Measurements from ENCODE around the gene CLDN5. TPM values are rescaled to one million over a fixed set of nuclear protein-coding genes. Genes with fewer than 3 reads are reported as not detected.

The CLDN5 gene
- polyA plus RNA-seq, 3 donors from 2014 or later = 0.46 to 3.6 TPM; not detected in 1

- Mint-ChIP-seq H3K4me3 (no peak overlapping the region), H3K4me1 (peaks cover 19 to 21% of the 10 kb centered on the region in 2 donors), H3K36me3 (no peaks in the 10 kb centered on the region), H3K27ac (no peak overlapping the region), H3K9me3 (no peaks in the 10 kb centered on the region), H3K27me3 (ENCODE audit: low read depth in 3 of 3) (peaks cover 5 to 7% (median 6%) of the 10 kb centered on the region in 3 donors)
- no peak for DNase-seq
Observed at GRCh38 chr22:19482297-19482696, 41.9 kb downstream of the CLDN5 start.

DNA sequence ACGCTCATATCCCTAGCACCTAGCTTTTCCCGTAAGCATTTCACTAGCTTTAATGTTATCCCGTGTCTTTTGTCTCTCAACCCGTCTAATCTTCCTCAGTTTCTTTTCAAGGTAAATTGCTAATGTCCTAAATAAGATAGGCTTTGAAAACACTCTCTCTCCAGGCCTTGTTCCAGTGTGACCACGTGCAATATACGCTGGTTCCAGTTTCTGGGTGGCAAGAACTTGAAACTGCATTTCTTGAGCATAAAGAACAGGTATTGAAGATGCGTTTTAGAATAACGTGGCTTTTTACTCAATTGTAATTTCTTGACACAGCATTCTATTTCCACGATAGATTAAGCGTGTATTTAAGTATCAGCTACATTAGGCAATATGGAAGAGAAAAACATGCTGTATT is 43.4 kb downstream of the CLDN5 start:
- Mint-ChIP-seq H3K4me3 (peak overlapping the region; percentile 29 to 92 (median 82)), H3K9me3 (no peaks in the 10 kb centered on the region), H3K36me3 (no peaks in the 10 kb centered on the region), H3K27ac (no peak overlapping the region), H3K27me3 (ENCODE audit: low read depth in 3 of 3) (peaks cover 6 to 7% (median 6%) of the 10 kb centered on the region in 3 donors), H3K4me1 (peaks cover 26 to 33% of the 10 kb centered on the region in 2 donors)
- no peak for DNase-seq

- Mint-ChIP-seq H3K27me3 (ENCODE audit: low read depth in 3 of 3) (peaks cover 5 to 7% (median 6%) of the 10 kb centered on the region in 3 donors), H3K27ac (peak overlapping the region in 2 of 6 donors; percentile 33 to 100), H3K4me3 (peak overlapping the region; percentile 70 to 96 (median 90)), H3K4me1 (peaks cover 29 to 39% of the 10 kb centered on the region in 2 donors), H3K36me3 (no peaks in the 10 kb centered on the region), H3K9me3 (no peaks in the 10 kb centered on the region)
- DNase-seq = no peak
Observed at GRCh38 chr22:19480173-19480568, 44.0 kb downstream of the CLDN5 start.

- peak; percentile 95 for DNase-seq
- no peaks in the 10 kb centered on the region for H3K9me3 Mint-ChIP-seq
- H3K4me1 Mint-ChIP-seq = peaks cover 29 to 43% of the 10 kb centered on the region in 2 donors
Observed at GRCh38 chr22:19479355-19480172, 44.6 kb downstream of the CLDN5 start, which contains the start of gene CDC45. Gene CDC45 (plus strand): TSS chr22:19479920. CDS start chr22:19479969, 49 bp downstream.

GRCh38 chr22:19478901-19479354 is 45.3 kb downstream of the CLDN5 start, which contains the start of gene UFD1:
Gene UFD1 (minus strand): TSS chr22:19479193. CDS start chr22:19479085, 108 bp downstream.
- peaks cover 6 to 7% (median 6%) of the 10 kb centered on the region in 3 donors for H3K27me3 Mint-ChIP-seq (ENCODE audit: low read depth in 3 of 3)
- H3K27ac Mint-ChIP-seq = peak within 1 kb of the TSS; percentile 98 to 100 (median 99)
- DNase-seq = peak; percentile 83 to 87 (median 87)
- peak within 1 kb of the TSS; percentile 90 to 96 (median 92) for H3K4me3 Mint-ChIP-seq
- H3K36me3 Mint-ChIP-seq = peaks cover 0 to 3% (median 0%) of the 10 kb centered on the region in 3 donors
- no peaks in the 10 kb centered on the region for H3K9me3 Mint-ChIP-seq
- peaks cover 29 to 43% of the 10 kb centered on the region in 2 donors for H3K4me1 Mint-ChIP-seq

More at GRCh38 chr22:19479355-19480172, 44.6 kb downstream of the CLDN5 start, which contains the start of gene CDC45:
- Mint-ChIP-seq H3K27me3 (ENCODE audit: low read depth in 3 of 3) (peaks cover 5 to 7% (median 6%) of the 10 kb centered on the region in 3 donors), H3K36me3 (no peaks in the 10 kb centered on the region), H3K4me3 (peak within 1 kb of the TSS; percentile 90 to 96 (median 92)), H3K27ac (peak within 1 kb of the TSS; percentile 98 to 100 (median 99))

DNA sequence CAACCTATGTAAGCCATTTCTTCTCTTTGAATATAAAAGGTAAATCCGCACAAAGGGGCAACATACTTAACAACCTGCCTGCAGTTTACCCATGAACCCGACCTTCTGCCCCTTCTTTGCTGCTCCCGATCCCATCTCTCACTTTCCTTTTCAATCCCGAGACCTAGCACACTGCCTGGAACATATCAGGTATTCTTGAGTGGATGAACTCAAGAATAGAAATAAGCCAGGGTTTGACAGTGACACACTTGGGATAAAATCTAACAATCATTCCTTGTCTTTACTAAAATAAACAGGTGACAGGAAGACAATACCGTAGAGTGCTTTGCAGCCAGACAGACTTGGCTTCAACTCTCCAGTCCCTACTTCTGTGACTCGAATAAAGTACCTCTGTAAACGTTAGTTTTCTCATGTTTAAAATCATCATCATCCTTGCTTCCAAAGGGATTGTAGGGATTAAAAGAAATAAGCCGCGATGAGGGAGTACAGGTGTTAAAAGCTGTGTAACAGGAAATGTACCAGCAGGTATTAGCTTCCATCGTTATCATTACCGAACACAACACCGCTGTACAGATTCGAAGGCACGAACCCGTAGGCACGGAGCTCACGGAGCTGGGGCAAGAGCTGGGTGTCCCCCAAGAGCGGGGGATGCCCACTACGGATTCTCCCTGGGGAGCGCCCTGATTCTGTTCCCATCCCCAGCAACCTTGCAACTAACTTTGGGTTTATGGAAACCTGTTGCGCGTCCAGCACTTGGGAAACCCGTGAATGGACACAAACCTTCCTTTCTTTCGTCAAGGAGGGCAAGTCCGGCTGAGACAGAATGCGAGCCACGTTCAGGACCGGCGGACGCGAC is 45.9 kb downstream of the CLDN5 start:
- DNase-seq = no peak
- Mint-ChIP-seq H3K36me3 (peaks cover 0 to 5% (median 0%) of the 10 kb centered on the region in 3 donors), H3K27ac (peak overlapping the region; percentile 50 to 100 (median 80)), H3K9me3 (no peaks in the 10 kb centered on the region), H3K4me3 (peak overlapping the region; percentile 85 to 96 (median 91)), H3K27me3 (ENCODE audit: low read depth in 3 of 3) (peaks cover 6 to 8% (median 7%) of the 10 kb centered on the region in 3 donors), H3K4me1 (peaks cover 31 to 43% of the 10 kb centered on the region in 2 donors)

DNA sequence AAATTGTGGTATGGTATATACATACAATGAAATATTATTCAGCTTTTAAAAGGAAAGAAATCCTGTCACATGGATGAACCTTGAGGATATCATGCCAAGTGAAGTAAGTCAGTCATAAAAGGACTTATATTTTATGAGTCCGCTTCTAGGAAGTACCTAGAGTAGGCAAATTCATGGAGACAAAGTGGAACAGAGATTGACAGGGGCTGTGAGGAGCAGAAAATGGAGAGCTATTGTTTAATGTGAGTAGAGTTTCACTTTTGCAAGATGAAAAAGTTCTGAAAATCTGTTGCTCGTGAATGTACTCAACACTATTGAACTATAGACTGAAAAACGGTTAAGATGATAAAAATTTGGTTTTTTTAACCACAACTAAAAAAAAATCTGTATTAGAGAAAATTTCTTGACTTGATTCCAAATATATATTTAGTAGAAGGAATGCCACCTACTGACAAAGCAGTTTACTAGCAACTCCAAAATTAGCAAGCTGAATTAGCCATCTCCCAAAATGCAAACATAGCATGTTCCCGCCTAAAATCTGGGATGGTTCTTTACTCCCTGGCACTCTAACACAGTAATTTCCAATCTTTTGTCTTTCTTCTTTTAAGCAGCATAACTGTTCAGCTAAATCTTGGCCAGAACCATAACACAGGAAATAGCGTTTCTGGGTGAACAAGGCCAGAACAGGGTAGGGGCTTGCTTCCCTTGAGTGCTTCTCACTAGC is 46.7 kb downstream of the CLDN5 start:
- H3K9me3 Mint-ChIP-seq = no peaks in the 10 kb centered on the region
- H3K4me1 Mint-ChIP-seq = peaks cover 31 to 43% of the 10 kb centered on the region in 2 donors
- H3K4me3 Mint-ChIP-seq = peak overlapping the region; percentile 85 to 96 (median 91)
- peak overlapping the region; percentile 70 to 100 (median 85) for H3K27ac Mint-ChIP-seq
- H3K27me3 Mint-ChIP-seq (ENCODE audit: low read depth in 3 of 3) = peaks cover 6 to 8% (median 7%) of the 10 kb centered on the region in 3 donors
- peaks cover 0 to 5% (median 0%) of the 10 kb centered on the region in 3 donors for H3K36me3 Mint-ChIP-seq
- DNase-seq = peak in 1 of 3 donors; percentile 7

DNA sequence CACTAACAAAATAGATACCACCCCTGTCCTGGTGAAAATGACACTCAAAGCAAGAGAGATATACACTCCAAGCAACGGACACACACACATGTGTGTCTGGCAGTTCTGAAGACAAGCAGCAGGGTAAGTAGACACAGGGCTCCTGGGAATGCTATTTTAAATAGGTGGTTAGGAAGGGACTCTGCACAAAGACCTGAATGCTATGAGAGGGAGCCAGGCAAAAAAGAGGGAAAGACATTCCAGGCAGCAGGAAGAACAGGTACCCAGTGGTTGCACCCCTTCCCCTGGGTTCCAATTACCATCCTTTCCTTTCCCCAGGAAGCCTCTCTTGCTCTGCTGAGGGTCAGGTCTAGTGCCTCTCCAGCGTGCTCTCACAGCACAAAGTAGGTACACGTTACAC is 48.2 kb downstream of the CLDN5 start:
- no peak for DNase-seq
- Mint-ChIP-seq H3K4me1 (peaks cover 31 to 43% of the 10 kb centered on the region in 2 donors), H3K27me3 (ENCODE audit: low read depth in 3 of 3) (peaks cover 6 to 9% (median 7%) of the 10 kb centered on the region in 3 donors), H3K9me3 (no peaks in the 10 kb centered on the region), H3K27ac (peak overlapping the region in 3 of 6 donors; percentile 34 to 59 (median 51)), H3K4me3 (peak overlapping the region in 1 of 5 donors; percentile 33), H3K36me3 (peaks cover 0 to 12% (median 0%) of the 10 kb centered on the region in 3 donors)

- H3K4me3 Mint-ChIP-seq = no peak overlapping the region
Observed at GRCh38 chr22:19473578-19473977, 50.6 kb downstream of the CLDN5 start.

More at GRCh38 chr22:19473578-19473977, 50.6 kb downstream of the CLDN5 start:
- Mint-ChIP-seq H3K27me3 (ENCODE audit: low read depth in 3 of 3) (peaks cover 0 to 4% (median 4%) of the 10 kb centered on the region in 3 donors), H3K36me3 (peaks cover 3 to 24% (median 4%) of the 10 kb centered on the region in 3 donors), H3K27ac (no peak overlapping the region), H3K9me3 (no peaks in the 10 kb centered on the region), H3K4me1 (peaks cover 23 to 34% of the 10 kb centered on the region in 2 donors)
- DNase-seq = no peak

Other genes starting within 250 kb of the CLDN5 start
- under 1 TPM; 0.06 to 0.37 (median 0.19) TPM for gene CLTCL1, start 232.7 kb downstream of the CLDN5 start, polyA plus RNA-seq
- gene HIRA, start 92.7 kb downstream of the CLDN5 start, polyA plus RNA-seq = 10 to 100 TPM in 1 of 3 donors, 1 to 10 TPM in 2; 4.3 to 11.5 (median 5.2) TPM
- gene MRPL40, start 91.9 kb downstream of the CLDN5 start, polyA plus RNA-seq = 10 to 100 TPM; 64.7 to 85.1 (median 77.9) TPM
- gene C22orf39, start 76.7 kb downstream of the CLDN5 start, polyA plus RNA-seq = 10 to 100 TPM; 67.8 to 75.5 (median 71.0) TPM
- 100 to 1,000 TPM; 106 to 176 (median 142) TPM for gene UFD1, start 45.2 kb downstream of the CLDN5 start, polyA plus RNA-seq
- gene CDC45, start 44.5 kb downstream of the CLDN5 start, polyA plus RNA-seq = 1 to 10 TPM in 2 of 3 donors, not detected in 1; 3.1 to 3.5 TPM
- gene SEPTIN5, start 190.1 kb upstream of the CLDN5 start, polyA plus RNA-seq = 1 to 10 TPM in 1 of 3 donors, under 1 TPM in 1, not detected in 1; 0.36 to 2.2 TPM
- 10 to 100 TPM in 1 of 3 donors, under 1 TPM in 2; 0.53 to 10.1 (median 0.95) TPM for gene GP1BB, start 199.1 kb upstream of the CLDN5 start, polyA plus RNA-seq
- under 1 TPM in 1 of 3 donors, not detected in 2; 0.12 TPM for gene TBX1, start 236.4 kb upstream of the CLDN5 start, polyA plus RNA-seq

Measured in immature natural killer cell (primary cell).